GM12892 (cell line): Measurements from ENCODE around the gene NCBP2.

Experiments used
- POLR2A ChIP-seq: IDR thresholded peaks from 2 replicates; pipeline ENCODE4 v1.6.1; 2011; ENCODE audit warnings: low read depth, low read length, control low read depth
- POLR2AphosphoS5 ChIP-seq: IDR thresholded peaks from 2 replicates; pipeline ENCODE4 v1.6.1; 2011; ENCODE audit warnings: low read depth, low read length, control low read depth

- TF ChIP-seq POLR2A (no peak), POLR2AphosphoS5 (no peak)
Measured at GRCh38 chr3:196981657-196982056, 39.3 kb upstream of the NCBP2 start.
